Trophoblast cell (in vitro differentiated cells and primary cell): ENCODE results near the gene INHBC.
A peak's percentile ranks its signal among the peaks of the same experiment; 100 is the strongest.

Source experiments
- DNase-seq, 2 donors: peaks; one replicate each; pipeline ENCODE4 v3.0.0-alpha.2; 2016
- H2AFZ ChIP-seq: 2 replicates; pipeline ENCODE4 v1.6.1; 2013; ENCODE audit warnings: low read length, moderate library complexity, mild to moderate bottlenecking; ENCODE audit not compliant: insufficient read depth, poor library complexity
- H2AK5ac ChIP-seq: 2 replicates; pipeline ENCODE4 v1.6.1; 2013; ENCODE audit warnings: mild to moderate bottlenecking, low read length
- H2BK120ac ChIP-seq: 2 replicates; pipeline ENCODE4 v1.6.1; 2013; ENCODE audit warnings: low read length, mild to moderate bottlenecking, moderate library complexity; ENCODE audit not compliant: insufficient read depth, poor library complexity
- H2BK12ac ChIP-seq: 2 replicates; pipeline ENCODE4 v1.6.1; 2013; ENCODE audit warnings: mild to moderate bottlenecking, low read length, moderate library complexity
- H2BK5ac ChIP-seq: 2 replicates; pipeline ENCODE4 v1.6.1; 2013; ENCODE audit warnings: low read length, low read depth, moderate library complexity, mild to moderate bottlenecking; ENCODE audit not compliant: poor library complexity
- H3K14ac ChIP-seq: 2 replicates; pipeline ENCODE4 v1.6.1; 2013; ENCODE audit warnings: mild to moderate bottlenecking, low read length
- H3K18ac ChIP-seq: 2 replicates; pipeline ENCODE4 v1.6.1; 2013; ENCODE audit warnings: mild to moderate bottlenecking, low read length
- H3K23ac ChIP-seq: 2 replicates; pipeline ENCODE4 v1.6.1; 2013; ENCODE audit warnings: low read length
- H3K27ac ChIP-seq: 2 replicates; pipeline ENCODE4 v1.5.1; 2013; ENCODE audit warnings: low read depth, mild to moderate bottlenecking, inconsistent platforms, low read length, moderate library complexity
- H3K27me3 ChIP-seq: 2 replicates; pipeline ENCODE4 v1.6.1; 2013; ENCODE audit warnings: inconsistent platforms, mild to moderate bottlenecking, low read length, moderate library complexity; ENCODE audit not compliant: insufficient read depth
- H3K36me3 ChIP-seq, 2 experiments: 1 replicate in 1 of 2; 2 replicates in 1 of 2; pipeline ENCODE4 v1.6.1; 2013; ENCODE audit warnings: low read length in 2 of 2, mild to moderate bottlenecking in 2 of 2, moderate library complexity in 1 of 2; ENCODE audit not compliant: insufficient read depth in 2 of 2, control insufficient read depth in 1 of 2
- H3K4ac ChIP-seq: 2 replicates; pipeline ENCODE4 v1.6.1; 2013; ENCODE audit warnings: low read depth, mild to moderate bottlenecking, low read length, moderate library complexity
- H3K4me1 ChIP-seq, 2 experiments: 1 replicate in 1 of 2; 2 replicates in 1 of 2; pipeline ENCODE4 v1.6.1; 2013; ENCODE audit warnings: low read length in 2 of 2, mild to moderate bottlenecking in 2 of 2, moderate library complexity in 1 of 2; ENCODE audit not compliant: insufficient read depth in 2 of 2, control insufficient read depth in 1 of 2
- H3K4me2 ChIP-seq: 2 replicates; pipeline ENCODE4 v1.6.1; 2013; ENCODE audit warnings: inconsistent platforms, mild to moderate bottlenecking, low read length, moderate library complexity
- H3K4me3 ChIP-seq: 2 replicates; pipeline ENCODE4 v1.5.1; 2013; ENCODE audit warnings: mild to moderate bottlenecking, low read depth, low read length, inconsistent platforms
- H3K79me1 ChIP-seq: one replicate; pipeline ENCODE4 v1.6.1; 2013; ENCODE audit warnings: low read length
- H3K79me2 ChIP-seq: 2 replicates; pipeline ENCODE4 v1.6.1; 2013; ENCODE audit warnings: low read length, mild to moderate bottlenecking; ENCODE audit not compliant: control insufficient read depth, insufficient read depth, poor library complexity
- H3K9ac ChIP-seq: 2 replicates; pipeline ENCODE4 v1.6.1; 2013; ENCODE audit warnings: mild to moderate bottlenecking, low read length
- H3K9me3 ChIP-seq: 2 replicates; pipeline ENCODE4 v1.6.1; 2013; ENCODE audit warnings: low read depth, mild to moderate bottlenecking, control low read depth, inconsistent platforms, low read length; ENCODE audit not compliant: insufficient read depth
- H4K12ac ChIP-seq: 2 replicates; pipeline ENCODE4 v1.6.1; 2013; ENCODE audit warnings: low read depth, mild to moderate bottlenecking, low read length, moderate library complexity
- H4K8ac ChIP-seq: 2 replicates; pipeline ENCODE4 v1.6.1; 2013; ENCODE audit warnings: low read depth, mild to moderate bottlenecking, low read length, moderate library complexity
- H4K91ac ChIP-seq: one replicate; pipeline ENCODE4 v1.6.1; 2013; ENCODE audit warnings: low read depth, mild to moderate bottlenecking, low read length, moderate library complexity
- WGBS: extraction: QIAGEN DNeasy Blood & Tissue Kit; methylation state at CpG from one replicate; pipeline ENCODE4 v1.1.7; 2013; ENCODE audit warnings: missing lambda C conversion rate; ENCODE audit not compliant: insufficient read length, insufficient coverage; ENCODE audit errors: extremely low coverage; 5-methylcytosine and 5-hydroxymethylcytosine counted together

The INHBC gene

DNA sequence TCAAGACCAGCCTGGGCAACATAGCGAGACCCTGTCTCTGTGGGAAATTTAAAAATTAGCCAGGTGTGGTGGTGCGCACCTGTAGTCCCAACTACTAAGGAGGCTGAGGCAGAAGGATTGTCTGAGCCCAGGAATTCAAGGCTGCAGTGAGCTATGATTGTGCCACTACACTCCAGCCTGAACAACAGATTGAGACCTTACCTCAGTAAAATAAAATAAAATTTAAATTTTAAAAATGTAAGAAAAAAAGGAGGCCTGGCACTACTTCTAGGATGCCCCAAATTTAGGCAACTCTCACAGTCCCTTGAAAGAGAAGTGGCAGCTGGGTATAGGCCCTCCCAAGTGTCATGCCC lies 19.6 kb downstream of the INHBC start:
- H4K8ac ChIP-seq: no peak overlapping the region
- H4K12ac ChIP-seq: no peak overlapping the region
- no peak overlapping the region for H2AFZ ChIP-seq
- no peaks in the 10 kb centered on the region for H3K27me3 ChIP-seq
- peaks cover 2% of the 10 kb centered on the region for H3K79me1 ChIP-seq
- no peak overlapping the region for H2BK120ac ChIP-seq
- H3K14ac ChIP-seq: no peak overlapping the region
- H2BK12ac ChIP-seq: no peak overlapping the region
- H3K9me3 ChIP-seq: no peaks in the 10 kb centered on the region
- H4K91ac ChIP-seq: no peak overlapping the region
- no peak overlapping the region for H3K27ac ChIP-seq
- no peaks in the 10 kb centered on the region for H3K79me2 ChIP-seq
- H3K4me3 ChIP-seq: no peak overlapping the region
- no peak overlapping the region for H3K4ac ChIP-seq
- H2BK5ac ChIP-seq: no peak overlapping the region
- no peaks in the 10 kb centered on the region for H3K4me1 ChIP-seq
- no peak overlapping the region for H3K9ac ChIP-seq
- WGBS: no CpG with 5 or more reads among the region's 2 CpGs
- no peak overlapping the region for H3K23ac ChIP-seq
- H3K4me2 ChIP-seq: no peak overlapping the region
- DNase-seq: no peak
- H3K18ac ChIP-seq: no peak overlapping the region
- H3K36me3 ChIP-seq: no peaks in the 10 kb centered on the region
- no peak overlapping the region for H2AK5ac ChIP-seq

DNA sequence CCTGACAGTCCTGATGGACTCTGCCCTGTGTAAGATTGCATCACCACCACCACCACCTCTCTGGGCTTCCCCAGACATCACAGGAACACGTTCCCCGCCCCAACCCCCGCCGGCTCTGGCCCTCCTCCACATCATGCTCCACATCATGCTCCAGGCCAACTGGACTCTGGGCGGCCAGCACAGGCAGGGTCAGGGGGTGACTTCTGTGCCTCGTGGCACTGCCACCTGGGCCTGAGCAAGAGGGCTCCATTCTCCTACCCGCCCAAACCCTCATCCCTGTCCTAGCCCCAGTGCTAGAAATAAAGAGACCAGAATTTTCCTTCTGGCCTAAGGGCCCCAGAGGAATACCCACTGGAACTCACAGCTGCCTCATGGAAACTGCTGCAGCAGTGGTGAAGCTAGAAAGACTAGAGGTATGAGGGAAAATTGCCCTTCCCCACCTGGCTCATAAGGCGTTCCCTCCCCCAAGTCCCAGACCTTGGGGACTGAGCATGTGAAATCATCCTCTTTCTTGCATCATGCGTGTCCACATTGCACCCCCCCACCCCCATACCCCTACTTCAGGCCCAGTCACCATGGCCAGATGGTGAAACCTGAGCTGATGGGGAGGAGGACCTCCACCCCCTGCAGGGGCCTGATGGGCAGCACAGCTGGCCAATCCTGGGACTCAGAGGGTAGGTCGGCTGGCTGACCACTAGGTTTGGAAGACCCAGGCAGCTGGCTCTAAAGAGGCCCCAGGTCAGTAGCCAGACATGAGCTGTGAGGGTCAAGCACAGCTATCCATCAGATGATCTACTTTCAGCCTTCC lies 20.2 kb downstream of the INHBC start, which contains the start of gene INHBE:
Gene INHBE, plus strand, starts transcription at position 742 of the 808 bp plus-strand sequence. CDS start 230 bp downstream, outside the sequence.
- WGBS: no CpG with 5 or more reads among the region's 10 CpGs
- no peak for DNase-seq
- Histone ChIP-seq H3K79me1 (peaks cover 4% of the 10 kb centered on the region), H2AFZ (peak within 1 kb of the TSS; percentile 28), H3K23ac (no peak within 1 kb of the TSS), H2BK12ac (no peak within 1 kb of the TSS), H2AK5ac (no peak within 1 kb of the TSS), H2BK5ac (no peak within 1 kb of the TSS), H3K18ac (no peak within 1 kb of the TSS), H3K27ac (no peak within 1 kb of the TSS), H3K27me3 (no peaks in the 10 kb centered on the region), H4K8ac (no peak within 1 kb of the TSS), H3K36me3 (no peaks in the 10 kb centered on the region), H3K9me3 (no peaks in the 10 kb centered on the region), H3K4ac (no peak within 1 kb of the TSS), H2BK120ac (no peak within 1 kb of the TSS), H4K91ac (no peak within 1 kb of the TSS), H3K4me1 (no peaks in the 10 kb centered on the region), H3K79me2 (no peaks in the 10 kb centered on the region), H3K9ac (no peak within 1 kb of the TSS), H3K4me2 (no peak within 1 kb of the TSS), H3K4me3 (no peak within 1 kb of the TSS), H4K12ac (no peak within 1 kb of the TSS), H3K14ac (no peak within 1 kb of the TSS)

DNA sequence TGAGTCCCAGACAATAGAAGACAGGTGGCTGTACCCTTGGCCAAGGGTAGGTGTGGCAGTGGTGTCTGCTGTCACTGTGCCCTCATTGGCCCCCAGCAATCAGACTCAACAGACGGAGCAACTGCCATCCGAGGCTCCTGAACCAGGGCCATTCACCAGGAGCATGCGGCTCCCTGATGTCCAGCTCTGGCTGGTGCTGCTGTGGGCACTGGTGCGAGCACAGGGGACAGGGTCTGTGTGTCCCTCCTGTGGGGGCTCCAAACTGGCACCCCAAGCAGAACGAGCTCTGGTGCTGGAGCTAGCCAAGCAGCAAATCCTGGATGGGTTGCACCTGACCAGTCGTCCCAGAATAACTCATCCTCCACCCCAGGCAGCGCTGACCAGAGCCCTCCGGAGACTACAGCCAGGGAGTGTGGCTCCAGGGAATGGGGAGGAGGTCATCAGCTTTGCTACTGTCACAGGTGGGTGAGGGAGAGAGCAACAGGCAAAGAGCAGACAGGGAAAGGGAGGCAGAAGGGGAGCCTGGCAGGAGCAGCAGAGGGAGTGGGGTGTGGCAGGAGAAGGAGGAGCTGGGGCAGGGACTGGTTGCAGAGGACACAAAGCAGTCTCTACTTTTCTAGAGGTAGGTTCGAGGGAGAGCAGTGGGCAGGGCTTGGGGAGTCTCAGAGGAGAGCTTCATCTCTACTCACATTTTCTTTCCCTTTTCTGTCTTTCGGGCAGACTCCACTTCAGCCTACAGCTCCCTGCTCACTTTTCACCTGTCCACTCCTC lies 21.0 kb downstream of the INHBC start:
- Histone ChIP-seq H3K14ac (no peak overlapping the region), H3K4me1 (peaks cover 2% of the 10 kb centered on the region in 2 experiments), H2AK5ac (no peak overlapping the region), H2AFZ (peak overlapping the region; percentile 28), H2BK120ac (no peak overlapping the region), H3K18ac (no peak overlapping the region), H3K4me2 (no peak overlapping the region), H3K4me3 (no peak overlapping the region), H3K27ac (no peak overlapping the region), H3K79me1 (peaks cover 4% of the 10 kb centered on the region), H4K91ac (no peak overlapping the region), H3K4ac (no peak overlapping the region), H2BK12ac (no peak overlapping the region), H3K9ac (no peak overlapping the region), H4K12ac (no peak overlapping the region), H4K8ac (no peak overlapping the region), H3K9me3 (no peaks in the 10 kb centered on the region), H2BK5ac (no peak overlapping the region), H3K36me3 (no peaks in the 10 kb centered on the region), H3K79me2 (no peaks in the 10 kb centered on the region), H3K27me3 (no peaks in the 10 kb centered on the region), H3K23ac (no peak overlapping the region)
- no CpG with 5 or more reads among the region's 10 CpGs for WGBS
- no peak for DNase-seq

DNA sequence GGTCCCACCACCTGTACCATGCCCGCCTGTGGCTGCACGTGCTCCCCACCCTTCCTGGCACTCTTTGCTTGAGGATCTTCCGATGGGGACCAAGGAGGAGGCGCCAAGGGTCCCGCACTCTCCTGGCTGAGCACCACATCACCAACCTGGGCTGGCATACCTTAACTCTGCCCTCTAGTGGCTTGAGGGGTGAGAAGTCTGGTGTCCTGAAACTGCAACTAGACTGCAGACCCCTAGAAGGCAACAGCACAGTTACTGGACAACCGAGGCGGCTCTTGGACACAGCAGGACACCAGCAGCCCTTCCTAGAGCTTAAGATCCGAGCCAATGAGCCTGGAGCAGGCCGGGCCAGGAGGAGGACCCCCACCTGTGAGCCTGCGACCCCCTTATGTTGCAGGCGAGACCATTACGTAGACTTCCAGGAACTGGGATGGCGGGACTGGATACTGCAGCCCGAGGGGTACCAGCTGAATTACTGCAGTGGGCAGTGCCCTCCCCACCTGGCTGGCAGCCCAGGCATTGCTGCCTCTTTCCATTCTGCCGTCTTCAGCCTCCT lies 21.6 kb downstream of the INHBC start:
- H2BK5ac ChIP-seq: no peak overlapping the region
- no peak overlapping the region for H2BK12ac ChIP-seq
- H2AK5ac ChIP-seq: no peak overlapping the region
- H4K91ac ChIP-seq: no peak overlapping the region
- peak overlapping the region; percentile 28 for H2AFZ ChIP-seq
- peaks cover 6 to 8% of the 10 kb centered on the region in 2 experiments for H3K4me1 ChIP-seq
- H2BK120ac ChIP-seq: no peak overlapping the region
- H3K36me3 ChIP-seq: no peaks in the 10 kb centered on the region
- H4K12ac ChIP-seq: no peak overlapping the region
- H3K27me3 ChIP-seq: no peaks in the 10 kb centered on the region
- H3K4ac ChIP-seq: no peak overlapping the region
- no peak overlapping the region for H3K23ac ChIP-seq
- H3K18ac ChIP-seq: no peak overlapping the region
- H3K79me1 ChIP-seq: peaks cover 4% of the 10 kb centered on the region
- no peak overlapping the region for H3K27ac ChIP-seq
- H4K8ac ChIP-seq: no peak overlapping the region
- H3K79me2 ChIP-seq: no peaks in the 10 kb centered on the region
- H3K9ac ChIP-seq: no peak overlapping the region
- peak in 1 of 2 donors; percentile 62 for DNase-seq
- H3K9me3 ChIP-seq: no peaks in the 10 kb centered on the region
- no peak overlapping the region for H3K4me2 ChIP-seq
- H3K4me3 ChIP-seq: no peak overlapping the region
- no peak overlapping the region for H3K14ac ChIP-seq
- no CpG with 5 or more reads among the region's 15 CpGs for WGBS
